ENCODE data around the gene VEZT.
A peak's percentile ranks its signal among the peaks of the same experiment; 100 is the strongest.
"Not testable (repeated sequence)": the region's sequence is repeated elsewhere in the genome, so short reads cannot be mapped to it uniquely, and the experiment has no call there.

VEZT gene

GRCh38 chr12:95224202-95225170 lies 6.9 kb downstream of the VEZT start:
- peak; percentile 61 for DNase-seq (ENCODE audit: low spot score)

- no peak for DNase-seq (ENCODE audit: low spot score)
Measured at GRCh38 chr12:95225645-95226212, 8.1 kb downstream of the VEZT start.

GRCh38 chr12:95227818-95228356 lies 10.3 kb downstream of the VEZT start:
- DNase-seq (ENCODE audit: low spot score) = no peak

- DNase-seq (ENCODE audit: low spot score) = no peak
Measured at GRCh38 chr12:95228617-95229016, 11.0 kb downstream of the VEZT start.

- DNase-seq (ENCODE audit: low spot score) = no peak
Measured at GRCh38 chr12:95229636-95230035, 12.0 kb downstream of the VEZT start.

GRCh38 chr12:95230313-95230712 lies 12.7 kb downstream of the VEZT start:
- no peak for DNase-seq (ENCODE audit: low spot score)

GRCh38 chr12:95231190-95231589 lies 13.6 kb downstream of the VEZT start:
- no peak for DNase-seq (ENCODE audit: low spot score)

GRCh38 chr12:95234187-95234586 lies 16.6 kb downstream of the VEZT start:
- not testable (repeated sequence) for DNase-seq (ENCODE audit: low spot score)

GRCh38 chr12:95235621-95236020 lies 18.0 kb downstream of the VEZT start:
- DNase-seq (ENCODE audit: low spot score) = not testable (repeated sequence)

- DNase-seq (ENCODE audit: low spot score) = no peak
Measured at GRCh38 chr12:95237315-95237714, 19.7 kb downstream of the VEZT start.

GRCh38 chr12:95238150-95238549 lies 20.5 kb downstream of the VEZT start:
- DNase-seq (ENCODE audit: low spot score) = no peak

GRCh38 chr12:95239216-95239615 lies 21.6 kb downstream of the VEZT start:
- no peak for DNase-seq (ENCODE audit: low spot score)

GRCh38 chr12:95239835-95240234 lies 22.2 kb downstream of the VEZT start:
- not testable (repeated sequence) for DNase-seq (ENCODE audit: low spot score)

GRCh38 chr12:95240556-95240955 lies 22.9 kb downstream of the VEZT start:
- no peak for DNase-seq (ENCODE audit: low spot score)

- not testable (repeated sequence) for DNase-seq (ENCODE audit: low spot score)
Measured at GRCh38 chr12:95241138-95241537, 23.5 kb downstream of the VEZT start.

- no peak for DNase-seq (ENCODE audit: low spot score)
Measured at GRCh38 chr12:95241761-95242506, 24.3 kb downstream of the VEZT start.

GRCh38 chr12:95243497-95244183 lies 26.0 kb downstream of the VEZT start:
- DNase-seq (ENCODE audit: low spot score) = no peak

- DNase-seq (ENCODE audit: low spot score) = no peak
Measured at GRCh38 chr12:95244350-95244749, 26.7 kb downstream of the VEZT start.

- DNase-seq (ENCODE audit: low spot score) = no peak
Measured at GRCh38 chr12:95248095-95248494, 30.5 kb downstream of the VEZT start.

GRCh38 chr12:95248604-95249360 lies 31.2 kb downstream of the VEZT start:
- DNase-seq (ENCODE audit: low spot score) = no peak

- no peak for DNase-seq (ENCODE audit: low spot score)
Measured at GRCh38 chr12:95253386-95253785, 35.8 kb downstream of the VEZT start.
